GM12864 (cell line): ENCODE results near the gene ZMIZ1.

Experiments
- DNase-seq: peaks from one replicate; pipeline ENCODE4 v3.0.0-alpha.2; 2011; ENCODE audit warnings: low read depth
- H3K4me3 ChIP-seq: 2 replicates; pipeline ENCODE4 v1.5.1; 2011; ENCODE audit warnings: mild to moderate bottlenecking, low read depth, low read length, control low read depth
- CTCF ChIP-seq: IDR thresholded peaks from 2 replicates; pipeline ENCODE4 v1.5.1; 2011; ENCODE audit warnings: low read depth, mild to moderate bottlenecking, moderate library complexity, low read length, control low read depth, inconsistent platforms; ENCODE audit errors: missing control alignments

Gene ZMIZ1

DNA sequence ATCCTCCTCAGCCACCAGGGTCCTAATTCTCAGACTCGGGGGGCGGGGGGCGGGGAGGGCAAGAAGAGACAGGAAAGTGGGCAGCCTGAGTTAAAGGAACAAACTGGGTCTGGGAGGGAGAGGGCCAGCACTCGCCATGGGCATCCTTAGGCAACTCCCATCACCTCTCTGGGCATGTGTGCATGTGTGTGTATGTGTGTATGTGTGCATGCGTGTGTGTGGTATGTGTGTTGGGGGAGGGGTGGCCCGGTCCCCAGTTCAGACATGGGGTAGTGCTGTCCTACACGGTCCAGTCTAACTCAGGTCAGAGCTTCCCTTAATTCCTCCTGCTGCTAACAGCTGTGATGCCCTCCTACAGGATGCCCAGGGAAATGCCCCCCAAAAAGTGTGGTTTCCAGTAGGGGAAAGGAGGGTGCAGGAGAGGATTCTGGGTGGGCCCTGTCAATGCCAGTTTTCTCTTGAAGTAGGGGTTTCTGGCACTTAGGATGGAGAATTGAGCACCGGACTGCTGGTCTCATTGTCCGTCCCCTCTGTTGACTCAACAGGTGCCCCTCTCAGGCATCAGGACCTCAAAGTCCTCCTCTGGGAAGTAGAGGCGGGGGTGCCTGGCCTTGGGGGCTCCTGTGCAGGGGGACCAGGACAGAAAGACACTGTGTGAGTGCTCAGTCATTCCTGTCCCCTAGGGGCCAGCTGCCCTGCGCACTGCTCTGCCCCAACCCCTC, 15.1 kb upstream of the ZMIZ1 start:
- no peak for TF ChIP-seq CTCF
- DNase-seq = no peak
- H3K4me3 ChIP-seq = no peak overlapping the region

DNA sequence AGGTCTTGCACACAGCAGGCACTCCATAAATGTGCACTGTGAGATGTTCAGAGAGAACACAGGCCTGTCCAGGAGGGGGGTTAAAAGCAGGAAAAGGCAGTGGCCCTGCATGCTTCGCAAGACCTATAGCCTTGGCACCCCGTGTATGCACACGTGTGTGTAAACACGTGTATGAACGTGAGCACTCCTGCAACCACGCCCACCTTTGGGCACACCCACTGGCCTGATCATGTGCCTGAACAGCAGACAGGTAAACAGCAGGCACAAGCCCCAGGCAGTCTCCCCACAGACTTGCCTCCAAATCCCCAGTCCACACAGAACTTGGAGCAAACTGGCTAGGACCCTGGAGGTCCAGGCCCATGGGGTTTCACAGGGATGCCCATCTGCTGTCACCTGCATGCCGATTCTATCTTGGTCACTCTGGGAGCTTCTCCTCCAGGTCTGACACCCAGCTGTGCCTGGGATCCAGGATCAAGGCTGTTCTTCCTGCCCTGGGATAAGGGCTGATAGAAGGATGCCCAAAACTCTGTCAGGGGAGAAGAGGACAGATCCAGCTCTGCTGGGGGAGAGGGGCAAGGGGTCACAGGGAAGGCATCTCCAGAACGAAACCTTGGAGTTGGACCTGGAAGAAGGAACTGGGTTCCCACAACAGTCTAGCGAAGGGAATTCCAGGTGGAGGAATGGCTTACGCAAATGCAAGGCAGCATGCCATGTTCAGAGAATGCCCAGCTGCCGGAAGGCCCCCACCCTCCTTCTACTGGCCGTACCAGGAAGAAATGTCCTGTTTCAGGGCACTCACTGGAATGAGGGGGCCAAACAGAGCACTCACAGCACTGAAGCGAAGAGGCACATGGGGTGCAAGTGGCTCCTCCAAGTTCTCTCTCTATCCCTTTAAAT, 14.3 kb upstream of the ZMIZ1 start:
- TF ChIP-seq CTCF = no peak
- DNase-seq = no peak
- no peak overlapping the region for H3K4me3 ChIP-seq

DNA sequence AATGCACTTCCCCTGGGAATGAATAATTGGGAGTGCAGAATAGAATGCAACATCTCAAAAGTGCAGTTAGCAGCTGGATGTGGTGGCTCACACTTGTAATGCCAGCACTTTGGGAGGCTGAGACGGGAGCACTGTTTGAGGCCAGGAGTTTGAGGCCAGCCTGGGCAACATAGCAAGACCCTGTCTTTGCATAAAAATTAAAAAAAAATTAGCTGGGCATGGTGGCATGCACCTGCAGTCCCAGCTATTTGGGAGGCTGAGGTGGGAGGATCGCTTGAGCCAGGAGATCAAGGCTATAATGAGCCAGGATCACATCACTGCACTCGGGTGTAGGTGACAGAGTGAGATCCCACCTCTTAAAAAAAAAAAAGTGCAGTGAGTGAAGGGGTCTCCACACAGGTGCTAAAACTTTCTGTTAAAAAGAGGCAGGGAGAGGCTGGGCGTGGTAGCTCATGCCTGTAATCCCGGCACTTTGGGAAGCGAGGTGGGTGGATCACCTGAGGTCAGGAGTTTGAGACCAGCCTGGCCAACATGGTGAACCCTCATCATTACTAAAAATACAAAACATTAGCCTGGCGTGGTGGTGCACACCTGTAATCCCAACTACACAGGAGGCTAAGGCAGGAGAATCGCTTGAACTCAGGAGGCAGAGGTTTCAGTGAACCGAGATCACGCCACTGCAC, 13.5 kb upstream of the ZMIZ1 start:
- no peak overlapping the region for H3K4me3 ChIP-seq
- no peak for TF ChIP-seq CTCF
- no peak for DNase-seq

- H3K4me3 ChIP-seq = no peak overlapping the region
- no peak for DNase-seq
- TF ChIP-seq CTCF = no peak
Observed at GRCh38 chr10:79055892-79056291, 12.9 kb upstream of the ZMIZ1 start.

DNA sequence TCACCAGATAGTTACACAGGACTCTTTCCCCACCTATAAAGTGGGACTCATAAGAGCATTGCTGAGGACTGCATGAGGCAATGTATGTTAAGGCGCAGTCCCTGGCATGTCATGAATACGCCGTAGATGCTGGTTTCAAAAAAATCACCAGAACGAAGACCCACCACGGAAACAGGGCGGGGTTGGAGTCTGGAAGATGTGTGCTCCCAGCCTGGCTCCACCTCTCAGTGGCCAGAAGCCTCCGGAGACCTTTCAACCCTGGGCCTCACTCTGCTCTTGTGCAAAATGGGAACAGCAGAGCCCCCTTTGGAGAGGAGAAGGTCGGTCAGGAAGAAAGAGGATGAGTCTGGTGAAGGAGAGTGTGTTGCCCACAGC, 12.4 kb upstream of the ZMIZ1 start:
- no peak for TF ChIP-seq CTCF
- no peak overlapping the region for H3K4me3 ChIP-seq
- DNase-seq = no peak

GRCh38 chr10:79056736-79057391, 11.9 kb upstream of the ZMIZ1 start:
- no peak for TF ChIP-seq CTCF
- no peak for DNase-seq

More at GRCh38 chr10:79056736-79057391, 11.9 kb upstream of the ZMIZ1 start:
- H3K4me3 ChIP-seq = no peak overlapping the region
